A673 (cell line): ENCODE data around the gene PNMA6E. TPM values are rescaled to one million over a fixed set of nuclear protein-coding genes. Genes with fewer than 3 reads are reported as not detected.

ENCODE experiments used
- BruUV-seq: library from RNA; stranded (reverse); fragments of 400-500 nt; replicated peaks from 2 replicates; lab custom pipeline; 2021; lab: Mats Ljungman, UMichigan
- CTCF ChIA-PET: fragments of 300-600 bp; sonication (Branson Sonifier 250); formaldehyde crosslinking; loops from one replicate; lab custom pipeline; 2022; ENCODE audit warnings: antibody characterized with exemption; lab: Charles Lee
- POLR2A ChIA-PET: fragments of 300-600 bp; sonication (Branson Sonifier 250); formaldehyde crosslinking; loops from one replicate; lab custom pipeline; 2022; ENCODE audit warnings: antibody characterized with exemption; ENCODE audit not compliant: low non-redundant PET; lab: Charles Lee
- DNase-seq: peaks from one replicate; pipeline ENCODE4 v3.0.0-alpha.2; 2015; ENCODE audit warnings: low spot score
- H3K27ac ChIP-seq: fragments of 200-600 bp; sonication (generic); 2 replicates; pipeline ENCODE4 v1.5.1; 2016; ENCODE audit warnings: mixed run types, low read depth, mild to moderate bottlenecking, mixed read lengths, antibody characterized with exemption, low read length; ENCODE audit not compliant: poor library complexity, severe bottlenecking
- H3K27me3 ChIP-seq: fragments of 200-600 bp; sonication (generic); replicated peaks from 2 replicates; pipeline ENCODE4 v1.6.1; 2017; ENCODE audit warnings: mixed run types, low read depth, mild to moderate bottlenecking, mixed read lengths, antibody characterized with exemption, low read length; ENCODE audit not compliant: insufficient read depth, poor library complexity
- H3K36me3 ChIP-seq: fragments of 200-600 bp; sonication (generic); 2 replicates; pipeline ENCODE4 v1.6.1; 2016; ENCODE audit warnings: mixed run types, mild to moderate bottlenecking, mixed read lengths, antibody characterized with exemption, low read length; ENCODE audit not compliant: insufficient read depth, poor library complexity, severe bottlenecking
- H3K4me1 ChIP-seq: fragments of 200-600 bp; sonication (generic); 2 replicates; pipeline ENCODE4 v1.6.1; 2017; ENCODE audit warnings: mixed run types, mild to moderate bottlenecking, mixed read lengths, antibody characterized with exemption, low read length; ENCODE audit not compliant: insufficient read depth, poor library complexity, severe bottlenecking
- H3K4me3 ChIP-seq: fragments of 200-600 bp; sonication (generic); 2 replicates; pipeline ENCODE4 v1.5.1; 2016; ENCODE audit warnings: low read depth, mixed run types, mild to moderate bottlenecking, mixed read lengths, low read length; ENCODE audit not compliant: poor library complexity, severe bottlenecking
- H3K9me3 ChIP-seq: fragments of 200-600 bp; sonication (generic); 2 replicates; pipeline ENCODE4 v1.6.1; 2016; ENCODE audit warnings: mixed run types, low read depth, mild to moderate bottlenecking, mixed read lengths, antibody characterized with exemption, low read length; ENCODE audit not compliant: poor library complexity, severe bottlenecking
- CTCF ChIP-seq: fragments of 300-800, 200-600 bp; sonication (generic); conservative IDR thresholded peaks from 2 replicates; pipeline ENCODE4 v1.5.1; 2017; ENCODE audit warnings: low read depth, mild to moderate bottlenecking, antibody characterized with exemption, low read length, moderate library complexity, mixed read lengths
- EZH2 ChIP-seq: fragments of 200-600 bp; sonication (generic); IDR thresholded peaks from 2 replicates; pipeline ENCODE4 v1.6.1; 2017; ENCODE audit warnings: borderline replicate concordance, low read depth, mild to moderate bottlenecking, mixed read lengths, antibody characterized with exemption, low read length; ENCODE audit not compliant: poor library complexity, severe bottlenecking
- intact Hi-C: fragments of 100-400 bp; cut with micrococcal nuclease; formaldehyde crosslinking; loops from one replicate; pipeline ENCODE4 v1.10.0; 2022; ENCODE audit not compliant: unreplicated experiment
- total RNA-seq: library from RNA; stranded (reverse); gene quantifications from 2 replicates; pipeline ENCODE4 v1.2.3, GENCODE V29; 2021

PNMA6E gene
- total RNA-seq, 1 experiment from 2014 or later: not detected

GRCh38 chrX:153440556-153441135, 39.5 kb upstream of the PNMA6E start:
- no peaks in the 10 kb centered on the region for H3K36me3 ChIP-seq
- no peaks in the 10 kb centered on the region for H3K4me1 ChIP-seq
- no peak overlapping the region for H3K27ac ChIP-seq
- H3K27me3 ChIP-seq: no peaks in the 10 kb centered on the region
- no peak for DNase-seq
- intact Hi-C loops: no loop called here
- H3K9me3 ChIP-seq: no peaks in the 10 kb centered on the region
- TF ChIP-seq CTCF: no peak
- no peak for TF ChIP-seq EZH2
- ChIA-PET POLR2A (no interaction called here), CTCF (no interaction called here)
- BruUV-seq: no TSS peak
- no peak overlapping the region for H3K4me3 ChIP-seq

GRCh38 chrX:153439977-153440376, 38.8 kb upstream of the PNMA6E start:
- no peak for DNase-seq
- H3K27ac ChIP-seq: no peak overlapping the region
- TF ChIP-seq CTCF: no peak
- TF ChIP-seq EZH2: no peak
- no peaks in the 10 kb centered on the region for H3K36me3 ChIP-seq
- intact Hi-C loops: loop anchor here (10.0 kb wide), 1 partner anchor 405 kb away; no protein-coding TSS in a partner anchor
- no peak overlapping the region for H3K4me3 ChIP-seq
- BruUV-seq: no TSS peak
- no peaks in the 10 kb centered on the region for H3K27me3 ChIP-seq
- no peaks in the 10 kb centered on the region for H3K4me1 ChIP-seq
- POLR2A ChIA-PET: no interaction called here
- no peaks in the 10 kb centered on the region for H3K9me3 ChIP-seq
- CTCF ChIA-PET: no interaction called here

GRCh38 chrX:153438532-153438931, 37.4 kb upstream of the PNMA6E start:
- Histone ChIP-seq H3K27me3 (no peaks in the 10 kb centered on the region), H3K36me3 (no peaks in the 10 kb centered on the region), H3K27ac (no peak overlapping the region), H3K4me3 (no peak overlapping the region), H3K4me1 (no peaks in the 10 kb centered on the region), H3K9me3 (no peaks in the 10 kb centered on the region)
- intact Hi-C loops: loop anchor here (10.0 kb wide), 1 partner anchor 404 kb away; no protein-coding TSS in a partner anchor
- ChIA-PET POLR2A (no interaction called here), CTCF (no interaction called here)
- peak; percentile 52; the same call in 1 of the 2 replicates for TF ChIP-seq CTCF
- no peak for TF ChIP-seq EZH2
- no TSS peak for BruUV-seq
- peak; percentile 22 for DNase-seq
